Daoy (cell line): ENCODE results near the gene RCSD1. TPM values are rescaled to one million over a fixed set of nuclear protein-coding genes. Genes with fewer than 3 reads are reported as not detected.

Experiments used
- DNase-seq: peaks from one replicate; pipeline ENCODE4 v3.0.0-alpha.2; 2015; ENCODE audit warnings: low read depth
- total RNA-seq: library from RNA; depleted of rRNA; stranded (reverse); fragments of >200 nt; shearing (Covaris generic); gene quantifications from 2 replicates; pipeline ENCODE4 v1.2.3, GENCODE V29; 2014

The RCSD1 gene
- total RNA-seq, 1 experiment from 2014 or later = 0.23 TPM

- DNase-seq = no peak
Measured at GRCh38 chr1:167668108-167668507, 38.1 kb downstream of the RCSD1 start.

GRCh38 chr1:167669209-167670124 lies 39.4 kb downstream of the RCSD1 start:
- DNase-seq = no peak

- no peak for DNase-seq
Measured at GRCh38 chr1:167670563-167670962, 40.5 kb downstream of the RCSD1 start.

- no peak for DNase-seq
Measured at GRCh38 chr1:167671727-167672511, 41.9 kb downstream of the RCSD1 start.

- DNase-seq = no peak
Measured at GRCh38 chr1:167672831-167673230, 42.8 kb downstream of the RCSD1 start.

GRCh38 chr1:167673265-167673664 lies 43.2 kb downstream of the RCSD1 start:
- no peak for DNase-seq

- no peak for DNase-seq
Measured at GRCh38 chr1:167674156-167674555, 44.1 kb downstream of the RCSD1 start.

GRCh38 chr1:167675440-167675839 lies 45.4 kb downstream of the RCSD1 start:
- no peak for DNase-seq

- DNase-seq = no peak
Measured at GRCh38 chr1:167676205-167676915, 46.3 kb downstream of the RCSD1 start.

GRCh38 chr1:167676916-167677848 lies 47.1 kb downstream of the RCSD1 start:
- DNase-seq = no peak

- DNase-seq = no peak
Measured at GRCh38 chr1:167678422-167678821, 48.4 kb downstream of the RCSD1 start.

GRCh38 chr1:167678838-167679237 lies 48.8 kb downstream of the RCSD1 start:
- no peak for DNase-seq

GRCh38 chr1:167679714-167680113 lies 49.7 kb downstream of the RCSD1 start:
- DNase-seq = no peak

GRCh38 chr1:167681024-167681423 lies 51.0 kb downstream of the RCSD1 start:
- no peak for DNase-seq

- DNase-seq = no peak
Measured at GRCh38 chr1:167681451-167682098, 51.5 kb downstream of the RCSD1 start.

GRCh38 chr1:167683226-167683625 lies 53.2 kb downstream of the RCSD1 start:
- no peak for DNase-seq

- peak; percentile 66 for DNase-seq
Measured at GRCh38 chr1:167683641-167684502, 53.8 kb downstream of the RCSD1 start.

- no peak for DNase-seq
Measured at GRCh38 chr1:167685844-167686243, 55.8 kb downstream of the RCSD1 start.

GRCh38 chr1:167687919-167688519 lies 58.0 kb downstream of the RCSD1 start:
- peak; percentile 66 for DNase-seq
